ENCODE measurements around the gene SOX8. TPM values are rescaled to one million over a fixed set of nuclear protein-coding genes. Genes with fewer than 3 reads are reported as not detected.

The SOX8 gene
- total RNA-seq, 4 donors from 2014 or later = 0.10 to 0.91 (median 0.33) TPM

GRCh38 chr16:965487-965886, 16.1 kb upstream of the SOX8 start:
- Histone ChIP-seq H3K36me3 (no peaks in the 10 kb centered on the region), H3K27ac (no peak overlapping the region), H3K9me3 (no peaks in the 10 kb centered on the region), H3K27me3 (no peaks in the 10 kb centered on the region), H3K4me3 (no peak overlapping the region), H3K4me1 (peaks cover 21 to 28% of the 10 kb centered on the region in 2 donors)
- no peak for DNase-seq
- ATAC-seq = no peak
- no peak for TF ChIP-seq POLR2A (IDR thresholded peaks at IDR 0.05)
- no peak for TF ChIP-seq CTCF (IDR thresholded peaks at IDR 0.05 in 4 of 5, conservative IDR thresholded peaks at IDR 0.05 in 1 of 5)
- in situ Hi-C loops (cut with MboI; ENCODE audit: low sequenced_read_pairs in 4 of 4) (no loop called here), intact Hi-C loops (cut with DNase I; ENCODE audit: low total_unique reads) (loop anchor here (2.0 kb wide), 1 partner anchor 53 kb away; no protein-coding TSS in a partner anchor)

DNA sequence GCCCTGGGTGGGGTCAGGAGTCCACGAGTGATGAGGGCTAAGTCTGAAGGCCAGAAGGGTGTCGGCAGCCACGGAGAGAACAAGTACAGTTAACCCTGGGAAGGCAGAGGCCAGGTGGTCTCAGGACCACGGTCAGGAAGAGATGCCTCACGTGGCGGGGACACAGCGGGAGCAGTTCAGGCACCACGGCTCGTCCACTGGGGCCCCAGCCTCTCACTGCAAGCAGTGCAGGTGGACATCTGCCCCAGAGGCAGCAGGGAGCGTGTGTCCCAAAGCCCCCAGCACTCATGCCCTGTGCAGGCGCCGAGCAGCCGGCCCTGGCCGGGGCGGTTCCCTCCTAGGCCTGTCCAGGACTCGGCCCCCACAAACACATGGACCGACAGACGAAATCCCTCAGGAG, 15.5 kb upstream of the SOX8 start:
- intact Hi-C loops (cut with DNase I; ENCODE audit: low total_unique reads) = no loop called here
- DNase-seq = no peak
- in situ Hi-C loops (cut with MboI; ENCODE audit: low sequenced_read_pairs in 4 of 4) = no loop called here
- Histone ChIP-seq H3K27me3 (no peaks in the 10 kb centered on the region), H3K27ac (no peak overlapping the region), H3K9me3 (no peaks in the 10 kb centered on the region), H3K4me3 (no peak overlapping the region), H3K4me1 (peaks cover 21 to 28% of the 10 kb centered on the region in 2 donors), H3K36me3 (no peaks in the 10 kb centered on the region)
- ATAC-seq = no peak
- no peak for TF ChIP-seq POLR2A (IDR thresholded peaks at IDR 0.05)
- no peak for TF ChIP-seq CTCF (IDR thresholded peaks at IDR 0.05 in 4 of 5, conservative IDR thresholded peaks at IDR 0.05 in 1 of 5)

- Histone ChIP-seq H3K27ac (no peak overlapping the region), H3K36me3 (no peaks in the 10 kb centered on the region), H3K4me1 (peaks cover 21 to 28% of the 10 kb centered on the region in 2 donors), H3K4me3 (no peak overlapping the region), H3K9me3 (no peaks in the 10 kb centered on the region), H3K27me3 (no peaks in the 10 kb centered on the region)
- DNase-seq (no peak), ATAC-seq (no peak)
- in situ Hi-C loops (cut with MboI; ENCODE audit: low sequenced_read_pairs in 4 of 4) = no loop called here
- intact Hi-C loops (cut with DNase I; ENCODE audit: low total_unique reads) = no loop called here
- TF ChIP-seq POLR2A (IDR thresholded peaks at IDR 0.05) (no peak), CTCF (IDR thresholded peaks at IDR 0.05 in 4 of 5, conservative IDR thresholded peaks at IDR 0.05 in 1 of 5) (no peak)
These were observed 15.1 kb upstream of the SOX8 start for GRCh38 chr16:966505-966904.

- Histone ChIP-seq H3K4me3 (no peak overlapping the region), H3K27ac (no peak overlapping the region), H3K36me3 (no peaks in the 10 kb centered on the region), H3K4me1 (peaks cover 21 to 28% of the 10 kb centered on the region in 2 donors), H3K27me3 (no peaks in the 10 kb centered on the region), H3K9me3 (no peaks in the 10 kb centered on the region)
- DNase-seq (no peak), ATAC-seq (no peak)
- TF ChIP-seq CTCF (IDR thresholded peaks at IDR 0.05 in 4 of 5, conservative IDR thresholded peaks at IDR 0.05 in 1 of 5) (no peak), POLR2A (IDR thresholded peaks at IDR 0.05) (no peak)
- intact Hi-C loops (cut with DNase I; ENCODE audit: low total_unique reads) (no loop called here), in situ Hi-C loops (cut with MboI; ENCODE audit: low sequenced_read_pairs in 4 of 4) (no loop called here)
These were observed 14.5 kb upstream of the SOX8 start for GRCh38 chr16:967077-967541.

Data from gastrocnemius medialis (tissue), 4 donors.